PC-9 (cell line): ENCODE results near the gene SUMO2.
"Not testable (repeated sequence)": the region's sequence is repeated elsewhere in the genome, so short reads cannot be mapped to it uniquely, and the experiment has no call there.

Source experiments
- EZH2 ChIP-seq: fragments of 200-600 bp; sonication (generic); IDR thresholded peaks from 2 replicates; pipeline ENCODE4 v1.8.0; 2017; ENCODE audit warnings: antibody characterized with exemption, low read depth
- TF ChIP-seq, protein P1 (sequence below): fragments of 200-600 bp; sonication (generic); conservative IDR thresholded peaks from 2 replicates; pipeline ENCODE4 v1.6.1; 2017; ENCODE audit warnings: mixed run types, antibody characterized with exemption, mild to moderate bottlenecking, moderate library complexity

DNA sequence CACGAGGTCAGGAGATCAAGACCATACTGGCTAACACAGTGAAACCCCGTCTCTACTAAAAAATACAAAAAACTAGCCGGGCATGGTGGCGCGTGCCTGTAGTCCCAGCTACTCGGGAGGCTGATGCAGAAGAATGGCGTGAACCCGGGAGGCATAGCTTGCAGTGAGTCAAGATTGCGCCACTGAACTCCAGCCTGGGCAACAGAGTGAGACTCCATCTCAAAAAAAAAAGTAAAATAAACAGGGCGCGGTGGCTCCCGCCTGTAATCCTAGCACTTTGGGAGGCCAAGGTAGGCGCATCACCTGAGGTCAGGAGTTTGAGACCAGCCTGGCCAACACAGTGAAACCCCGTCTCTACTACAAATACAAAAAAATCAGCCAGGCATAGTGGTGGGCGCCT is 18.2 kb downstream of the SUMO2 start:
- TF ChIP-seq, protein P1, sequence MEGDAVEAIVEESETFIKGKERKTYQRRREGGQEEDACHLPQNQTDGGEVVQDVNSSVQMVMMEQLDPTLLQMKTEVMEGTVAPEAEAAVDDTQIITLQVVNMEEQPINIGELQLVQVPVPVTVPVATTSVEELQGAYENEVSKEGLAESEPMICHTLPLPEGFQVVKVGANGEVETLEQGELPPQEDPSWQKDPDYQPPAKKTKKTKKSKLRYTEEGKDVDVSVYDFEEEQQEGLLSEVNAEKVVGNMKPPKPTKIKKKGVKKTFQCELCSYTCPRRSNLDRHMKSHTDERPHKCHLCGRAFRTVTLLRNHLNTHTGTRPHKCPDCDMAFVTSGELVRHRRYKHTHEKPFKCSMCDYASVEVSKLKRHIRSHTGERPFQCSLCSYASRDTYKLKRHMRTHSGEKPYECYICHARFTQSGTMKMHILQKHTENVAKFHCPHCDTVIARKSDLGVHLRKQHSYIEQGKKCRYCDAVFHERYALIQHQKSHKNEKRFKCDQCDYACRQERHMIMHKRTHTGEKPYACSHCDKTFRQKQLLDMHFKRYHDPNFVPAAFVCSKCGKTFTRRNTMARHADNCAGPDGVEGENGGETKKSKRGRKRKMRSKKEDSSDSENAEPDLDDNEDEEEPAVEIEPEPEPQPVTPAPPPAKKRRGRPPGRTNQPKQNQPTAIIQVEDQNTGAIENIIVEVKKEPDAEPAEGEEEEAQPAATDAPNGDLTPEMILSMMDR = not testable (repeated sequence)
- TF ChIP-seq EZH2 = not testable (repeated sequence)
